A549 (cell line): Measurements from ENCODE around the gene CLSTN1.

Experiments used
- CHD2 ChIP-seq: fragments of 150-350 bp; IDR thresholded peaks from 2 replicates; pipeline ENCODE4 v1.6.1; 2014; ENCODE audit warnings: low read length; ENCODE audit not compliant: partially characterized antibody
- NFE2L2 ChIP-seq: fragments of 150-350 bp; conservative IDR thresholded peaks from 2 replicates; pipeline ENCODE4 v1.6.1; 2014; ENCODE audit warnings: low read length
- POLR2A ChIP-seq: IDR thresholded peaks from 2 replicates; pipeline ENCODE4 v1.6.1; 2012; ENCODE audit warnings: mild to moderate bottlenecking, low read length
- TF ChIP-seq, protein P1 (sequence below): fragments of 450-650 bp; IDR thresholded peaks from 2 replicates; pipeline ENCODE4 v1.6.1; 2014; ENCODE audit warnings: antibody characterized with exemption

DNA sequence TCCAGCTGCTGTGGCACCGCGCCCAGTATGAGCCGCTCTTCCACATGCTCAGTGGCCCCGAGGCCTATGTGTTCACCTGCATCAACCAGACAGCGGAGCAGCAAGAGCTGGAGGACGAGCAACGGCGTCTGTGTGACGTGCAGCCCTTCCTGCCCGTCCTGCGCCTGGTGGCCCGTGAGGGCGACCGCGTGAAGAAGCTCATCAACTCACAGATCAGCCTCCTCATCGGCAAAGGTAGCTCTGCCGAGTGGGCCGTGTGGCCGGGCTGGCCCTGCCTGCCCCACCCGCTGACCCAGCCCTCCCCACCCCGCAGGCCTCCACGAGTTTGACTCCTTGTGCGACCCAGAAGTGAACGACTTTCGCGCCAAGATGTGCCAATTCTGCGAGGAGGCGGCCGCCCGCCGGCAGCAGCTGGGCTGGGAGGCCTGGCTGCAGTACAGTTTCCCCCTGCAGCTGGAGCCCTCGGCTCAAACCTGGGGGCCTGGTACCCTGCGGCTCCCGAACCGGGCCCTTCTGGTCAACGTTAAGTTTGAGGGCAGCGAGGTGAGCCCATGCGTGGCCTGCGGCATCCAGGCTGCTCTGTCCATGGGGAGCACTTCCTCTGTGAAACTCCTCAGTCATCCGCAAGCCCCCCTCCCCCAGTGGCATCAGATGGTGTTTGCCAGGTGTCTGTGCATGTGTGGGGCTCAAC, 108.1 kb downstream of the CLSTN1 start:
- TF ChIP-seq NFE2L2, result no peak
- TF ChIP-seq CHD2, result no peak
- TF ChIP-seq POLR2A, result no peak
- TF ChIP-seq, protein P1, sequence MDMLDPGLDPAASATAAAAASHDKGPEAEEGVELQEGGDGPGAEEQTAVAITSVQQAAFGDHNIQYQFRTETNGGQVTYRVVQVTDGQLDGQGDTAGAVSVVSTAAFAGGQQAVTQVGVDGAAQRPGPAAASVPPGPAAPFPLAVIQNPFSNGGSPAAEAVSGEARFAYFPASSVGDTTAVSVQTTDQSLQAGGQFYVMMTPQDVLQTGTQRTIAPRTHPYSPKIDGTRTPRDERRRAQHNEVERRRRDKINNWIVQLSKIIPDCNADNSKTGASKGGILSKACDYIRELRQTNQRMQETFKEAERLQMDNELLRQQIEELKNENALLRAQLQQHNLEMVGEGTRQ, result no peak
